HG03108 (cell line): ENCODE results near the gene ULK3.

Experiments
- ATAC-seq: cut with Tn5 transposase; IDR thresholded peaks from one replicate; pipeline ENCODE4 v1.9.1; 2021; ENCODE audit warnings: moderate library complexity; ENCODE audit not compliant: unreplicated experiment

Gene ULK3

GRCh38 chr15:74823324-74823723 lies 19.6 kb downstream of the ULK3 start:
- no peak for ATAC-seq

- no peak for ATAC-seq
These were observed 20.7 kb downstream of the ULK3 start for GRCh38 chr15:74822233-74822632.

- ATAC-seq = no peak
These were observed 21.2 kb downstream of the ULK3 start for GRCh38 chr15:74821790-74822158.

GRCh38 chr15:74821091-74821789 lies 21.7 kb downstream of the ULK3 start:
- no peak for ATAC-seq

GRCh38 chr15:74820056-74820455 lies 22.9 kb downstream of the ULK3 start:
- no peak for ATAC-seq

GRCh38 chr15:74817370-74817737 lies 25.6 kb downstream of the ULK3 start:
- no peak for ATAC-seq

- no peak for ATAC-seq
These were observed 26.2 kb downstream of the ULK3 start for GRCh38 chr15:74816624-74817369.

- ATAC-seq = no peak
These were observed 27.0 kb downstream of the ULK3 start for GRCh38 chr15:74815961-74816360.

GRCh38 chr15:74815121-74815934 lies 27.6 kb downstream of the ULK3 start:
- ATAC-seq = no peak

- no peak for ATAC-seq
These were observed 30.4 kb downstream of the ULK3 start, which contains the start of gene LMAN1L for GRCh38 chr15:74812533-74812932. LMAN1L (plus strand) TSS chr15:74812835; CDS start chr15:74812855, 20 bp downstream.

GRCh38 chr15:74809956-74810355 lies 33.0 kb downstream of the ULK3 start:
- no peak for ATAC-seq

GRCh38 chr15:74809242-74809641 lies 33.7 kb downstream of the ULK3 start:
- no peak for ATAC-seq

- no peak for ATAC-seq
These were observed 34.1 kb downstream of the ULK3 start for GRCh38 chr15:74808840-74809229.

GRCh38 chr15:74808078-74808839 lies 34.7 kb downstream of the ULK3 start:
- ATAC-seq = no peak

- no peak for ATAC-seq
These were observed 35.7 kb downstream of the ULK3 start for GRCh38 chr15:74807282-74807681.

GRCh38 chr15:74804935-74805334 lies 38.0 kb downstream of the ULK3 start:
- ATAC-seq = no peak

- no peak for ATAC-seq
These were observed 40.0 kb downstream of the ULK3 start for GRCh38 chr15:74802862-74803447.

GRCh38 chr15:74802290-74802689 lies 40.7 kb downstream of the ULK3 start:
- ATAC-seq = no peak

GRCh38 chr15:74801311-74801997 lies 41.5 kb downstream of the ULK3 start:
- ATAC-seq = no peak

- no peak for ATAC-seq
These were observed 42.3 kb downstream of the ULK3 start for GRCh38 chr15:74800559-74801094.
